Renal pelvis (tissue), 4 donors: ENCODE measurements around the gene CDK2AP2. TPM values are rescaled to one million over a fixed set of nuclear protein-coding genes. Genes with fewer than 3 reads are reported as not detected.

Experiments used
- DNase-seq: peaks from one replicate; pipeline ENCODE4 v3.0.0-alpha.2; 2013
- polyA plus RNA-seq, 3 donors: library from polyadenylated mRNA; unstranded; fragments of 120-200 nt; gene quantifications; one replicate each; pipeline ENCODE4 v1.2.1, GENCODE V29; 2013; ENCODE audit not compliant: insufficient read length in 3 of 3

Gene CDK2AP2
- polyA plus RNA-seq, 3 donors, result 55.7 to 61.8 (median 58.3) TPM

- DNase-seq, result no peak
These were observed 1.4 kb downstream of the CDK2AP2 start for GRCh38 chr11:67506426-67507051.

GRCh38 chr11:67505605-67506396 is 2.2 kb downstream of the CDK2AP2 start:
- peak; percentile 84 for DNase-seq

- DNase-seq, result peak; percentile 60
These were observed 2.9 kb downstream of the CDK2AP2 start, which contains the start of gene PITPNM1 for GRCh38 chr11:67504950-67505581. TSS of gene PITPNM1 (minus strand) at chr11:67505363. CDS start at chr11:67504180, 1,183 bp downstream.

- peak; percentile 27 for DNase-seq
These were observed 3.7 kb downstream of the CDK2AP2 start for GRCh38 chr11:67504005-67504949.

GRCh38 chr11:67503119-67504004 is 4.6 kb downstream of the CDK2AP2 start:
- DNase-seq, result no peak

GRCh38 chr11:67502328-67502979 is 5.5 kb downstream of the CDK2AP2 start:
- no peak for DNase-seq

GRCh38 chr11:67501854-67502253 is 6.1 kb downstream of the CDK2AP2 start:
- DNase-seq, result no peak

GRCh38 chr11:67500831-67501715 is 6.9 kb downstream of the CDK2AP2 start:
- DNase-seq, result no peak

GRCh38 chr11:67500484-67500821 is 7.5 kb downstream of the CDK2AP2 start:
- DNase-seq, result no peak

- DNase-seq, result no peak
These were observed 8.0 kb downstream of the CDK2AP2 start for GRCh38 chr11:67499808-67500483.

GRCh38 chr11:67498544-67498972 is 9.4 kb downstream of the CDK2AP2 start:
- DNase-seq, result no peak

GRCh38 chr11:67497656-67498291 is 10.2 kb downstream of the CDK2AP2 start:
- no peak for DNase-seq

GRCh38 chr11:67496113-67496512 is 11.8 kb downstream of the CDK2AP2 start:
- no peak for DNase-seq

GRCh38 chr11:67495234-67496005 is 12.5 kb downstream of the CDK2AP2 start:
- no peak for DNase-seq

GRCh38 chr11:67494371-67495233 is 13.4 kb downstream of the CDK2AP2 start:
- DNase-seq, result no peak
